Measurements from ENCODE around the gene TMEM225B. TPM values are rescaled to one million over a fixed set of nuclear protein-coding genes. Genes with fewer than 3 reads are reported as not detected.

TMEM225B gene
- 0.44 TPM in 1 of 2 replicates, not detected in the other for total RNA-seq

DNA sequence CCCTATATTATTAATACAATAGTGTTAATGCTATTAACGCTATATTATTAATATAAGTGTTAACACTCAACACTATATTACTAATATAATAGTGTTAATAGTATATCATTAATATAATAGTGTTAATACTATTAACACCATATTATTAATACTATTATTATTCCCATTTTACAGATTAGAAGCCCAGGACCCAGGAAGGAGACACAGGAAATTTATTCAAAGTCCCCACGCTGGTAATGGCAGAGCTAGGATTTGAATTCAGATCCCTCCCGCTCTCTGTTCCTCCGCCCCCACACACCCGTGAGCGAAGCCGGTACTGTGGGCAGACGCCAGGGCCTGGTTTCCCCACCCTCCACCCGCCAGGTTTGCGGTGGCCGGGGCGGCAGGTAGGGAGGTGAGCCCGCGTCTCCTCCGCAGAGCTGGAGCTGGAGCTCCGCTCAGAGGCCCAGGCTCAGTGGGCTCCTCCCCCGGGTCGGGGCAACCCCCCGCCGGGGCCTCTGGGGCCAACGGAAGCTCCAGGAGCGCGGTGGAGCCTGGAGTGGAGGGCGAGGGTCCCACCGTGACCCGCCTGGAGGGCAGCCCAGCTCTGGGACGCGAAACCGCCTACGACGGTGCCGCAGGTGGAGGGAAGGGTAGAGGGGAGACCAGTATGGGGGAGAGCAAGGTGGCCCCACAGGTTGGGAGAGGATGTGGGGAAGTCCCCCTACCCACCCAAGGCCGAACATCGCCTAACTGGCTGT lies at the start of gene TMEM225B:
TSS of gene TMEM225B (plus strand) at position 506 of the 740 bp plus-strand sequence. CDS start 6,122 bp downstream, outside the sequence.

DNA sequence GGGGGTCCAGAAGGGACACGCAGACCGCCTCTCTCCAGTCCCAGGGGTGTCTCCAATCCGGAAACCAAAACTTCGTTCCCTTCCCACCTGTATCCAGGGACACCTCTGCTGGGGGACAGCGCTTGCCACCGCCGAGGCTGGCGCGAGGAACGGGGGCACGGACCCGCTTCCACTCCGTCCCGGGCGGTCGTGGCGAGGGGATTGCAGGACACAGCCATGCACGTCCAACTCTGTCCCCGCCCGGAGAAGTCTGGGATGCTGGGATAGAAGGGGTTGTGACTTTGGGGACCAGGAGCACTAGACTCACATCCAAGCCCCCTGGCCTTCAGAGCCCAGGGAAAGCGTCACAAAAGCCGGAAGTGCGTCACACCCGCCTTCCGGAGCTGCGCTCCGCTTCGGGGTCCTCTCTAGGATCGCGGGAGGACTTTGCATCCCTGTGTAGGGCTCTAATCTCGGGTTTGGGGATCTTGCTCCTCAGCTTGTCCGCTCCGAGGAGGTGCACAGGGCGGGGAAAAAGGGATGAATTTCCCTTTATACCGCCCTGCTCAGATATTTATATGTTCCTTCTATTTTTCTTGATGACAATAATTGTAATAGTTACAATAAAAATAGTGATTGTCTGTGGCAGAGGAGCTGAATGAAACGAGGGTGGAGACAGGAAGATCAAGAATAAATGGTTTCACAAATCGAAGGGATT lies 46.2 kb upstream of the TMEM225B start, which contains the start of gene FAM200A:
TSS of gene FAM200A (minus strand) at position 348 of the 697 bp plus-strand sequence. CDS start 3,707 bp downstream, outside the sequence.

GRCh38 chr7:99558306-99559174 lies 39.5 kb upstream of the TMEM225B start, which contains the start of gene ZNF655:
ZNF655 (plus strand) TSS chr7:99558642; CDS start chr7:99560560, 1,918 bp downstream.

GRCh38 chr7:99616359-99617191 lies 18.5 kb downstream of the TMEM225B start, which contains the start of gene ZSCAN25:
ZSCAN25 (plus strand) TSS chr7:99616946; CDS start chr7:99619607, 2,661 bp downstream.

Other genes with a start within 250 kb of the TMEM225B start
- gene ARPC1B, start 223.5 kb upstream of the TMEM225B start, total RNA-seq, result 399 and 536 TPM in 2 replicates
- 42.1 and 74.0 TPM in 2 replicates for gene PDAP1, start 189.7 kb upstream of the TMEM225B start, total RNA-seq
- 87.6 and 133 TPM in 2 replicates for gene BUD31, start 189.3 kb upstream of the TMEM225B start, total RNA-seq
- 4.8 and 8.4 TPM in 2 replicates for gene PTCD1, start 159.5 kb upstream of the TMEM225B start, total RNA-seq
- 33.4 and 39.6 TPM in 2 replicates for gene CPSF4, start 159.3 kb upstream of the TMEM225B start, total RNA-seq
- 99.8 and 214 TPM in 2 replicates for gene ATP5MF, start 132.1 kb upstream of the TMEM225B start, total RNA-seq
- gene ZNF789, start 125.4 kb upstream of the TMEM225B start, total RNA-seq, result 4.4 and 9.7 TPM in 2 replicates
- gene ZNF394, start 98.0 kb upstream of the TMEM225B start, total RNA-seq, result 28.2 and 31.9 TPM in 2 replicates
- 16.0 and 16.9 TPM in 2 replicates for gene ZKSCAN5, start 93.6 kb upstream of the TMEM225B start, total RNA-seq
- gene FAM200A, start 46.2 kb upstream of the TMEM225B start, total RNA-seq, result 3.9 and 5.7 TPM in 2 replicates
- gene ZNF655, start 39.6 kb upstream of the TMEM225B start, total RNA-seq, result 65.9 and 85.3 TPM in 2 replicates
- gene ZSCAN25, start 18.7 kb downstream of the TMEM225B start, total RNA-seq, result 8.3 and 15.9 TPM in 2 replicates
- gene CYP3A5, start 81.7 kb downstream of the TMEM225B start, total RNA-seq, result under 0.01 and 0.72 TPM in 2 replicates
- 0.44 TPM in 1 of 2 replicates, not detected in the other for gene CYP3A7, start 136.9 kb downstream of the TMEM225B start, total RNA-seq
- not detected in 2 replicates for gene CYP3A4, start 185.9 kb downstream of the TMEM225B start, total RNA-seq
- not detected in 2 replicates for gene CYP3A43, start 229.7 kb downstream of the TMEM225B start, total RNA-seq